ENCODE measurements around the gene FBXO28. TPM values are rescaled to one million over a fixed set of nuclear protein-coding genes. Genes with fewer than 3 reads are reported as not detected.

The FBXO28 gene
- total RNA-seq, 1 donor from 2014 or later: 26.3 TPM

Other genes starting within 250 kb of the FBXO28 start
- gene DEGS1, start 69.1 kb downstream of the FBXO28 start, total RNA-seq: 51.8 and 56.3 TPM in 2 replicates
- gene NVL, start 216.1 kb downstream of the FBXO28 start, total RNA-seq: 41.4 and 52.4 TPM in 2 replicates
- 77.2 and 78.1 TPM in 2 replicates for gene CNIH4, start 242.8 kb downstream of the FBXO28 start, total RNA-seq